Measurements from ENCODE around the gene BSN. TPM values are rescaled to one million over a fixed set of nuclear protein-coding genes. Genes with fewer than 3 reads are reported as not detected.

Gene BSN
- total and polyA plus RNA-seq, 2 experiments from 2014 or later: 1.2 to 2.1 TPM

- Histone ChIP-seq H3K9me3 (ENCODE audit: low read depth) (no peaks in the 10 kb centered on the region), H3K27me3 (no peaks in the 10 kb centered on the region), H3K4me3 (no peak overlapping the region), H3K4me1 (ENCODE audit: low read depth) (peaks cover 31% of the 10 kb centered on the region), H3K27ac (peak overlapping the region; percentile 54), H3K36me3 (no peaks in the 10 kb centered on the region)
- no peak for DNase-seq (ENCODE audit: low read depth in 1 of 2, low spot score in 1 of 2)
- no peak for TF ChIP-seq CTCF (IDR thresholded peaks at IDR 0.05; ENCODE audit: low read depth, low read length)
Measured at GRCh38 chr3:49650177-49650576, 95.9 kb downstream of the BSN start.

DNA sequence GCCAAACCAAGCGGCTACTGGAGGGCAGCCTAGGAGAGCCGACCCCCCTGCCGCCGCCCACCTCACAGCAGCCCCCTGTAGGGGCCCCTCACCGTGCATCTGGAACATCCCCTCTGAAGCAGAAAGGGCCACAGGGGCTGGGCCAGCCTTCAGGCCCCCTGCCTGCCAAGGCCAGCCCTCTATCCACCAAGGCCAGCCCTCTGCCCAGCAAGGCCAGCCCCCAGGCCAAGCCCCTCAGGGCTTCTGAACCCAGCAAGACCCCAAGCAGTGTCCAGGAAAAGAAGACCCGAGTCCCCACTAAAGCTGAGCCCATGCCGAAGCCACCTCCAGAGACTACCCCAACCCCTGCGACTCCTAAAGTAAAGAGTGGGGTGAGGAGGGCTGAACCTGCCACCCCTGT lies 96.4 kb downstream of the BSN start:
- Histone ChIP-seq H3K4me1 (ENCODE audit: low read depth) (peaks cover 31% of the 10 kb centered on the region), H3K27ac (no peak overlapping the region), H3K9me3 (ENCODE audit: low read depth) (no peaks in the 10 kb centered on the region), H3K4me3 (no peak overlapping the region), H3K27me3 (no peaks in the 10 kb centered on the region), H3K36me3 (no peaks in the 10 kb centered on the region)
- no peak for TF ChIP-seq CTCF (IDR thresholded peaks at IDR 0.05; ENCODE audit: low read depth, low read length)
- no peak for DNase-seq (ENCODE audit: low read depth in 1 of 2, low spot score in 1 of 2)

- no peak overlapping the region for H3K4me3 ChIP-seq
- H3K4me1 ChIP-seq (ENCODE audit: low read depth): peaks cover 30% of the 10 kb centered on the region
- H3K27me3 ChIP-seq: no peaks in the 10 kb centered on the region
- no peak for DNase-seq (ENCODE audit: low read depth in 1 of 2, low spot score in 1 of 2)
- TF ChIP-seq CTCF (IDR thresholded peaks at IDR 0.05; ENCODE audit: low read depth, low read length): no peak
- H3K36me3 ChIP-seq: no peaks in the 10 kb centered on the region
- no peaks in the 10 kb centered on the region for H3K9me3 ChIP-seq (ENCODE audit: low read depth)
- H3K27ac ChIP-seq: no peak overlapping the region
Measured at GRCh38 chr3:49652218-49652902, 98.1 kb downstream of the BSN start.

DNA sequence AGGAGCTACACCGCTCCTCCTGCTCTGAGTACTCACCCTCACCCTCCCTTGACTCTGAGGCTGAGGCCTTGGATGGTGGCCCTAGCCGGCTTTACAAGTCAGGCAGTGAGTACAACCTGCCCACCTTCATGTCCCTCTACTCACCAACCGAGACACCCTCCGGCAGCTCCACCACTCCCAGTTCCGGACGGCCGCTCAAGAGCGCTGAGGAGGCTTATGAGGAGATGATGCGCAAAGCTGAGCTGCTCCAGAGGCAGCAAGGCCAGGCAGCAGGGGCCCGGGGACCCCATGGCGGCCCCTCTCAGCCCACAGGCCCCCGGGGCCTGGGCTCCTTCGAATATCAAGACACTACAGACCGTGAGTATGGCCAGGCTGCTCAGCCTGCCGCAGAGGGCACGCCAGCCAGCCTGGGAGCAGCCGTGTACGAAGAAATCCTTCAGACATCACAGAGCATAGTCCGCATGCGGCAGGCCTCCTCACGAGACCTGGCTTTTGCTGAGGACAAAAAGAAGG lies 98.7 kb downstream of the BSN start:
- Histone ChIP-seq H3K9me3 (ENCODE audit: low read depth) (no peaks in the 10 kb centered on the region), H3K27ac (no peak overlapping the region), H3K36me3 (no peaks in the 10 kb centered on the region), H3K4me3 (no peak overlapping the region), H3K4me1 (ENCODE audit: low read depth) (peaks cover 24% of the 10 kb centered on the region), H3K27me3 (no peaks in the 10 kb centered on the region)
- no peak for DNase-seq (ENCODE audit: low read depth in 1 of 2, low spot score in 1 of 2)
- TF ChIP-seq CTCF (IDR thresholded peaks at IDR 0.05; ENCODE audit: low read depth, low read length): no peak

DNA sequence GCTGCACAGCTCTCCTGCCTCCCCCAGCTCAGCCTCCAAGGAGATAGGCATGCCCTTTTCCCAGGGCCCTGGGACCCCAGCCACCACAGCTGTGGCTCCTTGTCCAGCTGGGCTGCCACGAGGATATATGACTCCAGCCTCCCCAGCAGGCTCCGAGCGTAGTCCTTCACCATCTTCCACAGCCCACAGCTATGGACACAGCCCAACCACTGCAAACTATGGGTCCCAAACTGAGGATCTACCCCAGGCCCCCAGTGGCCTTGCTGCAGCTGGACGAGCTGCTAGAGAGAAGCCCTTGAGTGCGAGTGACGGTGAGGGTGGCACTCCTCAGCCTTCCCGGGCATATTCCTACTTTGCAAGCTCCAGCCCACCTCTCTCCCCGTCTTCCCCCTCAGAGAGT lies 99.3 kb downstream of the BSN start:
- no peak for DNase-seq (ENCODE audit: low read depth in 1 of 2, low spot score in 1 of 2)
- H3K4me1 ChIP-seq (ENCODE audit: low read depth): peaks cover 17% of the 10 kb centered on the region
- H3K4me3 ChIP-seq: no peak overlapping the region
- no peaks in the 10 kb centered on the region for H3K36me3 ChIP-seq
- no peaks in the 10 kb centered on the region for H3K9me3 ChIP-seq (ENCODE audit: low read depth)
- no peaks in the 10 kb centered on the region for H3K27me3 ChIP-seq
- TF ChIP-seq CTCF (IDR thresholded peaks at IDR 0.05; ENCODE audit: low read depth, low read length): no peak
- H3K27ac ChIP-seq: no peak overlapping the region
